Stimulated activated CD4-positive, alpha-beta T cell treated with anti-CD3 and anti-CD28 coated beads, Interleukin-4, amount 100 ng/mL, for 1 hour (primary cell): ENCODE data around the gene RILP.

Experiments used
- DNase-seq: peaks from one replicate; pipeline ENCODE4 v3.0.0-alpha.2; 2020

Gene RILP

GRCh38 chr17:1647802-1648171 is 1.9 kb downstream of the RILP start:
- no peak for DNase-seq

GRCh38 chr17:1646199-1646875 is 3.3 kb downstream of the RILP start:
- DNase-seq = no peak

- DNase-seq = no peak
Measured at GRCh38 chr17:1645207-1646171, 4.2 kb downstream of the RILP start, which contains the start of gene SCARF1. Gene SCARF1 (minus strand): TSS chr17:1645732. CDS start chr17:1645697, 35 bp downstream.

GRCh38 chr17:1644493-1645206 is 5.0 kb downstream of the RILP start:
- peak; percentile 16 for DNase-seq

- no peak for DNase-seq
Measured at GRCh38 chr17:1643999-1644492, 5.6 kb downstream of the RILP start.

- DNase-seq = peak; percentile 62
Measured at GRCh38 chr17:1643293-1643998, 6.2 kb downstream of the RILP start.

- no peak for DNase-seq
Measured at GRCh38 chr17:1641065-1641403, 8.6 kb downstream of the RILP start.

GRCh38 chr17:1640329-1641064 is 9.2 kb downstream of the RILP start:
- DNase-seq = no peak

GRCh38 chr17:1639549-1640180 is 10.0 kb downstream of the RILP start:
- DNase-seq = no peak

GRCh38 chr17:1638624-1639300 is 10.9 kb downstream of the RILP start:
- DNase-seq = no peak

- DNase-seq = no peak
Measured at GRCh38 chr17:1638171-1638590, 11.5 kb downstream of the RILP start.

GRCh38 chr17:1636732-1637285 is 12.9 kb downstream of the RILP start:
- DNase-seq = no peak

- no peak for DNase-seq
Measured at GRCh38 chr17:1635675-1636465, 13.8 kb downstream of the RILP start.

- DNase-seq = no peak
Measured at GRCh38 chr17:1634841-1635650, 14.6 kb downstream of the RILP start.

- DNase-seq = no peak
Measured at GRCh38 chr17:1630662-1631061, 19.0 kb downstream of the RILP start.

GRCh38 chr17:1629504-1630310 is 20.0 kb downstream of the RILP start:
- DNase-seq = peak; percentile 77

- peak; percentile 91 for DNase-seq
Measured at GRCh38 chr17:1628856-1629503, 20.7 kb downstream of the RILP start.
